BLaER1 treated with 17β-estradiol and CSF1 and Interleukin-3, amounts not matched to agents 10 nM and 100 nM (cell line): Measurements from ENCODE around the gene TXNDC12.

Experiments used
- H3K27ac ChIP-seq, 11 experiments: shearing (Covaris generic); formaldehyde crosslinking; 2 replicates each; pipeline ENCODE4 v1.8.1; 2022
- H3K27me3 ChIP-seq, 11 experiments: shearing (Covaris generic); formaldehyde crosslinking; 2 replicates each; pipeline ENCODE4 v1.8.1; 2022
- H3K36me3 ChIP-seq, 11 experiments: shearing (Covaris generic); formaldehyde crosslinking; 2 replicates each; pipeline ENCODE4 v1.8.1; 2022
- H3K4me1 ChIP-seq, 10 experiments: shearing (Covaris generic); formaldehyde crosslinking; 2 replicates each; pipeline ENCODE4 v1.8.1; 2022
- H3K4me2 ChIP-seq, 11 experiments: shearing (Covaris generic); formaldehyde crosslinking; 2 replicates each; pipeline ENCODE4 v1.8.1; 2022
- H3K4me3 ChIP-seq, 10 experiments: shearing (Covaris generic); formaldehyde crosslinking; 2 replicates each; pipeline ENCODE4 v1.8.1; 2022
- H3K9ac ChIP-seq, 11 experiments: shearing (Covaris generic); formaldehyde crosslinking; 2 replicates each; pipeline ENCODE4 v1.8.1; 2022
- H3K9me3 ChIP-seq, 11 experiments: shearing (Covaris generic); formaldehyde crosslinking; replicated peaks in 1 of 11; 2 replicates each; pipeline ENCODE4 v1.8.1; 2022
- H4K20me1 ChIP-seq, 11 experiments: shearing (Covaris generic); formaldehyde crosslinking; 2 replicates each; pipeline ENCODE4 v1.8.1; 2022
- Cebpa-rat ChIP-seq, 11 experiments: shearing (Covaris generic); IDR thresholded peaks; 2 replicates each; pipeline ENCODE4 v1.8.1; 2022

Gene TXNDC12

DNA sequence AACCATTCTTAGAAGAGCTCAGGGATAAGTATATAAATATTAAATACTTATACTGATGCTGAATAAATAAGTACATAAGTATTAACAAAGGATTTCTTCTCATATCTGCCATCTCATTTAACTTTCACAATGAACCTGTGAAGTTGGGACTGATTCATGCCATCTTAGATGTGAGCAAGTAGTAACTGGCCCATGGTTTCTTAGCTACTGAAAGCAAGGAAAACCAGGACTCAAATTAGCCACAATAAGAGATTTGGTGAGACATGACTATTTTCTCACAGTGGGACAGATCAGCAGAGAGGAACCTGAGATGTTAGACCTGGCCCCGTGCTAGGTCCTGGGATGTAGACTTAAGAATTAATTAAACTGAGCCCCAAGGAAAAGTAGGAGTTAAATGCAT is 56.3 kb downstream of the TXNDC12 start:
- no peak overlapping the region for H3K4me3 ChIP-seq
- H4K20me1 ChIP-seq = no peaks in the 10 kb centered on the region
- no peaks in the 10 kb centered on the region for H3K4me1 ChIP-seq
- H3K9me3 ChIP-seq = no peaks in the 10 kb centered on the region
- H3K4me2 ChIP-seq = no peak overlapping the region
- TF ChIP-seq Cebpa-rat (IDR thresholded peaks at IDR 0.05) = no peak
- no peaks in the 10 kb centered on the region for H3K36me3 ChIP-seq
- H3K9ac ChIP-seq = no peak overlapping the region
- no peak overlapping the region for H3K27ac ChIP-seq
- no peaks in the 10 kb centered on the region for H3K27me3 ChIP-seq

GRCh38 chr1:51997974-51998382 is 57.0 kb downstream of the TXNDC12 start:
- Histone ChIP-seq H3K4me2 (no peak overlapping the region), H3K4me1 (no peaks in the 10 kb centered on the region), H3K9me3 (no peaks in the 10 kb centered on the region), H3K27me3 (no peaks in the 10 kb centered on the region), H4K20me1 (no peaks in the 10 kb centered on the region), H3K9ac (no peak overlapping the region), H3K4me3 (no peak overlapping the region), H3K36me3 (no peaks in the 10 kb centered on the region), H3K27ac (no peak overlapping the region)
- TF ChIP-seq Cebpa-rat (IDR thresholded peaks at IDR 0.05) = no peak

DNA sequence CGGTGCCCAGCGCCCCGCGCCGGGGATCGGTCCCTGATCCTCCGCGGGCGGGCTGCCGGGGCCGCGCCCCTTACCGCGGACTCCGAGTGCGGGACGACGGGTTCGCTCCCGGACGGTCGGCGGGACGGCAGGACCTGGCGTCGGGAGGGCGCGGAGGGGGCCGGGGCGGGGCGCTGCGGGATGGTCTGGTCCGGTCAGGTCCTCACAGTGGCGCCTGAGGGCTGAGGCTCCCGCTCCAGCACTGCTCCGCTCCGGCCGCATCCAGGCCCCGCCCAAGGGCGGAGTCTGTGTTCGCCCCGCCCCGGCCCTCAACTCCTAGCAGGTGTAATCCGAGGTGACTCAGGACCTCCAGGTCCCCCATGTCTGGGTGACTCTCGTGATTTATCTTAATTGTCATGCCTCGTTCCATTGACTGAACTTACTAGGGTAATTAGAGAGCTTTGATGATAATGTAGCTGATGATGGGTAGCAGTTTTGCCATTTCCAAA is 64.5 kb downstream of the TXNDC12 start, which contains the start of gene RAB3B:
Gene RAB3B, minus strand, starts transcription at position 223 of the 488 bp plus-strand sequence. CDS start 13,583 bp downstream, outside the sequence.
- peak within 1 kb of the TSS; percentile 52 to 76 (median 67) for H3K4me3 ChIP-seq
- H3K27ac ChIP-seq = peak within 1 kb of the TSS in 2 of 11 experiments; percentile 18 to 20; a peak in 2 of 22 replicates
- no peaks in the 10 kb centered on the region for H3K9me3 ChIP-seq

DNA sequence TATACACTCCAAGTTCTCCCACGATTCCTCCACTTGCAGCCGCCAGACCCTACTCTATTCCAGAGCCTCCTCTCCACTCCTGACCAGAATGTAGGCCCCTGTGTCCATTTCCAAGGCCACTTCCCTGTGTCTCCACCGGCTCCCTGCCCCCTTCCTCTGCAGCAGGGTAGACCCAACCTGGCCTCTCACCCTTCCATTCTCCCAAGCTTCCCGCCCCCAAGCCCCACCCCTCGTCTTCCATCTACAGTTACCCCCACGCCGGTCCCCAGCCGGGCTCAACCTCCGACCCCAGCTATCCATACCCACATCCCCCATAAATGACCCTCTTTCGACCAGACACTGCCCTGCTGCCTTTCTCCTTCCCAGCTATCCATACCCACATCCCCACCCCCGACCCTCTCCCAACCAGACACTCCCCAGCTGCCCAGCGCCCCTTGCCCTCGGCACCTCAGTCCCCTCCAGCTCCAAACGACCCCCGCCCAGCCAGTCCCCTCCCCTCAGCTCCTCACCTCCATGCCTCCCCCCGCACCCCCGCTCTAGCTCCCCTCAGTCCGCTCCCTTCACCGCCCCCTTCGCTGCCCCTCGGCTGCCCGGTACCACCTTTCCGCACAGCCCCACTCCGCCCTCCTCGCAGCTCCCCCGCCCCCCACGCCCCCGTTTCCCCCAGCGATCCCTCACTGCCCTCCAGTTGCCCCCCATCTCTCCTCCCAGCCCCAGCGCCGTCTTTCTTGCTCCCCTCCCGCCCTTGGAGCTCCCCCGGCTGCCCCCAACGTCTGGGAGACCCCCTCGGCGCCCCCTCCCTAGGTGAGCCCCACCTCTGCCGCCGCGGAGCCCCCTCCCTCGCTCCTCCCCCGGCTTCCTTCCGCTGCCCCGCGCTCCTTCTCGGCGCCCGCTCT is 65.2 kb downstream of the TXNDC12 start:
- Histone ChIP-seq H3K9ac (peak overlapping the region; percentile 48 to 79 (median 68); a peak in 19 of 22 replicates), H3K4me1 (no peaks in the 10 kb centered on the region; a peak in 1 of 20 replicates), H4K20me1 (0 out of 22 replicates have a peak, but pooled peaks cover 0 to 4% (median 0%) of the 10 kb centered on the region in 11 experiments), H3K4me3 (peak overlapping the region; percentile 52 to 76 (median 67)), H3K36me3 (no peaks in the 10 kb centered on the region), H3K27me3 (peaks cover 0 to 23% (median 9%) of the 10 kb centered on the region in 11 experiments; a peak in 11 of 22 replicates), H3K27ac (peak overlapping the region in 2 of 11 experiments; percentile 18 to 20; a peak in 2 of 22 replicates), H3K4me2 (peak overlapping the region; percentile 76 to 91 (median 85)), H3K9me3 (no peaks in the 10 kb centered on the region)
- no peak for TF ChIP-seq Cebpa-rat (IDR thresholded peaks at IDR 0.05)

More for the DNA sequence above, 64.5 kb downstream of the TXNDC12 start, which contains the start of gene RAB3B:
- Histone ChIP-seq H3K4me2 (peak within 1 kb of the TSS; percentile 76 to 91 (median 85)), H3K4me1 (no peaks in the 10 kb centered on the region; a peak in 1 of 20 replicates), H4K20me1 (0 out of 22 replicates have a peak, but pooled peaks cover 0 to 4% (median 0%) of the 10 kb centered on the region in 11 experiments), H3K27me3 (peaks cover 0 to 23% (median 9%) of the 10 kb centered on the region in 11 experiments; a peak in 11 of 22 replicates), H3K36me3 (no peaks in the 10 kb centered on the region), H3K9ac (peak within 1 kb of the TSS; percentile 48 to 79 (median 68); a peak in 19 of 22 replicates)
- TF ChIP-seq Cebpa-rat (IDR thresholded peaks at IDR 0.05) = no peak

- no peak overlapping the region for H3K4me3 ChIP-seq
- H3K9me3 ChIP-seq = no peaks in the 10 kb centered on the region
- no peaks in the 10 kb centered on the region; a peak in 1 of 20 replicates for H3K4me1 ChIP-seq
- TF ChIP-seq Cebpa-rat (IDR thresholded peaks at IDR 0.05) = no peak
- no peak overlapping the region for H3K9ac ChIP-seq
- peaks cover 0 to 23% (median 9%) of the 10 kb centered on the region in 11 experiments; a peak in 11 of 22 replicates for H3K27me3 ChIP-seq
- no peak overlapping the region for H3K4me2 ChIP-seq
- 0 out of 22 replicates have a peak, but pooled peaks cover 0 to 4% (median 0%) of the 10 kb centered on the region in 11 experiments for H4K20me1 ChIP-seq
- no peak overlapping the region for H3K27ac ChIP-seq
- no peaks in the 10 kb centered on the region for H3K36me3 ChIP-seq
These were observed 66.7 kb downstream of the TXNDC12 start for GRCh38 chr1:51988254-51988653.

GRCh38 chr1:51986718-51987117 is 68.3 kb downstream of the TXNDC12 start:
- no peak for TF ChIP-seq Cebpa-rat (IDR thresholded peaks at IDR 0.05)
- Histone ChIP-seq H3K9ac (no peak overlapping the region), H4K20me1 (0 out of 22 replicates have a peak, but pooled peaks cover 0 to 4% (median 0%) of the 10 kb centered on the region in 11 experiments), H3K27ac (no peak overlapping the region), H3K27me3 (peaks cover 0 to 20% (median 9%) of the 10 kb centered on the region in 11 experiments; a peak in 11 of 22 replicates), H3K4me2 (no peak overlapping the region), H3K4me1 (no peaks in the 10 kb centered on the region; a peak in 1 of 20 replicates), H3K4me3 (no peak overlapping the region), H3K36me3 (no peaks in the 10 kb centered on the region), H3K9me3 (no peaks in the 10 kb centered on the region)

GRCh38 chr1:51982161-51982560 is 72.8 kb downstream of the TXNDC12 start:
- Histone ChIP-seq H3K27me3 (no peaks in the 10 kb centered on the region), H3K36me3 (no peaks in the 10 kb centered on the region), H3K9ac (no peak overlapping the region), H3K4me3 (no peak overlapping the region), H3K4me1 (no peaks in the 10 kb centered on the region), H3K4me2 (no peak overlapping the region), H3K27ac (no peak overlapping the region), H4K20me1 (no peaks in the 10 kb centered on the region), H3K9me3 (no peaks in the 10 kb centered on the region)
- TF ChIP-seq Cebpa-rat (IDR thresholded peaks at IDR 0.05) = no peak

DNA sequence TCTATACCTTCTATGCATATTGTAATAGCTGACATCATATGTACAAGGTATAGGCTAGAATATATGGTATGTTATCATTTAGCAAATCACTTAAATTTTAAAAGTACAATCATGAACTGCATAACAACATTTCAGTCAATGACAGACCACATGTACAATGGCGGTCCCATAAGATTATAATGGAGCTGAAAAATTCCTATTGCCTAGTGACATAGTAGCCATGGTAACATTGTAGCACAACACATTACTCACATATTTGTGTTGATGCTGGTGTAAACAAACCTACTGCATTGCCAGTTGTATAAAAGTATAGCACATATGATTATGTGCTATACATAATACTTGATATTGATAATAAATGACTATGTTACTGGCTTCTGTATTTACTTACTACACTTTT is 73.4 kb downstream of the TXNDC12 start:
- Histone ChIP-seq H3K36me3 (no peaks in the 10 kb centered on the region), H3K27me3 (no peaks in the 10 kb centered on the region), H3K27ac (no peak overlapping the region), H4K20me1 (no peaks in the 10 kb centered on the region), H3K4me1 (no peaks in the 10 kb centered on the region), H3K9me3 (no peaks in the 10 kb centered on the region), H3K4me2 (no peak overlapping the region), H3K4me3 (no peak overlapping the region), H3K9ac (no peak overlapping the region)
- TF ChIP-seq Cebpa-rat (IDR thresholded peaks at IDR 0.05) = no peak

DNA sequence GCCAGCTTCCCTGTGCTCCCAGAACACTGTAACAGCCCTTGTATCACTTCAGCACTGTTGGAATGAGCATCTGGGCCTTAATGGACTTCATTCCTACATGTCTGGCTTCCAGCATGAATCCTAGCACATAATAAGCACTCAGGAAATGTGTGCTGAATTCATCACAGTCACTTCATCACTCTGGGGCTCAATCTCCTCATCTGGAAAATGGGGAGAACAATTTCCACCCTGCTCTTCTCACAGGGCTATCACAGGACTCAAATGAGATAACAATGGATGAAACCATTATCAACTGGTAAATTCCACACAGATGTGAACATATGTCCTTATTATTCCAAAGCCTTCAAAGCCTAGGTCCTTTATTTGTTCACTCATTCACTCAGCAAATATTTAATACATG is 76.9 kb downstream of the TXNDC12 start:
- TF ChIP-seq Cebpa-rat (IDR thresholded peaks at IDR 0.05) = no peak
- no peaks in the 10 kb centered on the region for H3K4me1 ChIP-seq
- no peaks in the 10 kb centered on the region for H3K9me3 ChIP-seq
- H4K20me1 ChIP-seq = no peaks in the 10 kb centered on the region
- H3K4me2 ChIP-seq = no peak overlapping the region
- H3K27ac ChIP-seq = no peak overlapping the region
- H3K27me3 ChIP-seq = no peaks in the 10 kb centered on the region
- no peak overlapping the region for H3K9ac ChIP-seq
- no peaks in the 10 kb centered on the region for H3K36me3 ChIP-seq
- no peak overlapping the region for H3K4me3 ChIP-seq
